A673 (cell line): ENCODE data around the gene METRN. TPM values are rescaled to one million over a fixed set of nuclear protein-coding genes. Genes with fewer than 3 reads are reported as not detected.

Experiments used
- BruUV-seq: library from RNA; stranded (reverse); fragments of 400-500 nt; replicated peaks from 2 replicates; lab custom pipeline; 2021; lab: Mats Ljungman, UMichigan
- CTCF ChIA-PET: fragments of 300-600 bp; sonication (Branson Sonifier 250); formaldehyde crosslinking; loops from one replicate; lab custom pipeline; 2022; ENCODE audit warnings: antibody characterized with exemption; lab: Charles Lee
- POLR2A ChIA-PET: fragments of 300-600 bp; sonication (Branson Sonifier 250); formaldehyde crosslinking; loops from one replicate; lab custom pipeline; 2022; ENCODE audit warnings: antibody characterized with exemption; ENCODE audit not compliant: low non-redundant PET; lab: Charles Lee
- DNase-seq: peaks from one replicate; pipeline ENCODE4 v3.0.0-alpha.2; 2015; ENCODE audit warnings: low spot score
- H3K27ac ChIP-seq: fragments of 200-600 bp; sonication (generic); 2 replicates; pipeline ENCODE4 v1.5.1; 2016; ENCODE audit warnings: mixed run types, low read depth, mild to moderate bottlenecking, mixed read lengths, antibody characterized with exemption, low read length; ENCODE audit not compliant: poor library complexity, severe bottlenecking
- H3K27me3 ChIP-seq: fragments of 200-600 bp; sonication (generic); replicated peaks from 2 replicates; pipeline ENCODE4 v1.6.1; 2017; ENCODE audit warnings: mixed run types, low read depth, mild to moderate bottlenecking, mixed read lengths, antibody characterized with exemption, low read length; ENCODE audit not compliant: insufficient read depth, poor library complexity
- H3K36me3 ChIP-seq: fragments of 200-600 bp; sonication (generic); 2 replicates; pipeline ENCODE4 v1.6.1; 2016; ENCODE audit warnings: mixed run types, mild to moderate bottlenecking, mixed read lengths, antibody characterized with exemption, low read length; ENCODE audit not compliant: insufficient read depth, poor library complexity, severe bottlenecking
- H3K4me1 ChIP-seq: fragments of 200-600 bp; sonication (generic); 2 replicates; pipeline ENCODE4 v1.6.1; 2017; ENCODE audit warnings: mixed run types, mild to moderate bottlenecking, mixed read lengths, antibody characterized with exemption, low read length; ENCODE audit not compliant: insufficient read depth, poor library complexity, severe bottlenecking
- H3K4me3 ChIP-seq: fragments of 200-600 bp; sonication (generic); 2 replicates; pipeline ENCODE4 v1.5.1; 2016; ENCODE audit warnings: low read depth, mixed run types, mild to moderate bottlenecking, mixed read lengths, low read length; ENCODE audit not compliant: poor library complexity, severe bottlenecking
- H3K9me3 ChIP-seq: fragments of 200-600 bp; sonication (generic); 2 replicates; pipeline ENCODE4 v1.6.1; 2016; ENCODE audit warnings: mixed run types, low read depth, mild to moderate bottlenecking, mixed read lengths, antibody characterized with exemption, low read length; ENCODE audit not compliant: poor library complexity, severe bottlenecking
- EZH2 ChIP-seq: fragments of 200-600 bp; sonication (generic); IDR thresholded peaks from 2 replicates; pipeline ENCODE4 v1.6.1; 2017; ENCODE audit warnings: borderline replicate concordance, low read depth, mild to moderate bottlenecking, mixed read lengths, antibody characterized with exemption, low read length; ENCODE audit not compliant: poor library complexity, severe bottlenecking
- intact Hi-C: fragments of 100-400 bp; cut with micrococcal nuclease; formaldehyde crosslinking; loops from one replicate; pipeline ENCODE4 v1.10.0; 2022; ENCODE audit not compliant: unreplicated experiment
- total RNA-seq: library from RNA; stranded (reverse); gene quantifications from 2 replicates; pipeline ENCODE4 v1.2.3, GENCODE V29; 2021
- TF ChIP-seq, protein P1 (sequence below): fragments of 300-800, 200-600 bp; sonication (generic); conservative IDR thresholded peaks from 2 replicates; pipeline ENCODE4 v1.5.1; 2017; ENCODE audit warnings: low read depth, mild to moderate bottlenecking, antibody characterized with exemption, low read length, moderate library complexity, mixed read lengths

METRN gene
- total RNA-seq, 1 experiment from 2014 or later: 0.86 TPM

DNA sequence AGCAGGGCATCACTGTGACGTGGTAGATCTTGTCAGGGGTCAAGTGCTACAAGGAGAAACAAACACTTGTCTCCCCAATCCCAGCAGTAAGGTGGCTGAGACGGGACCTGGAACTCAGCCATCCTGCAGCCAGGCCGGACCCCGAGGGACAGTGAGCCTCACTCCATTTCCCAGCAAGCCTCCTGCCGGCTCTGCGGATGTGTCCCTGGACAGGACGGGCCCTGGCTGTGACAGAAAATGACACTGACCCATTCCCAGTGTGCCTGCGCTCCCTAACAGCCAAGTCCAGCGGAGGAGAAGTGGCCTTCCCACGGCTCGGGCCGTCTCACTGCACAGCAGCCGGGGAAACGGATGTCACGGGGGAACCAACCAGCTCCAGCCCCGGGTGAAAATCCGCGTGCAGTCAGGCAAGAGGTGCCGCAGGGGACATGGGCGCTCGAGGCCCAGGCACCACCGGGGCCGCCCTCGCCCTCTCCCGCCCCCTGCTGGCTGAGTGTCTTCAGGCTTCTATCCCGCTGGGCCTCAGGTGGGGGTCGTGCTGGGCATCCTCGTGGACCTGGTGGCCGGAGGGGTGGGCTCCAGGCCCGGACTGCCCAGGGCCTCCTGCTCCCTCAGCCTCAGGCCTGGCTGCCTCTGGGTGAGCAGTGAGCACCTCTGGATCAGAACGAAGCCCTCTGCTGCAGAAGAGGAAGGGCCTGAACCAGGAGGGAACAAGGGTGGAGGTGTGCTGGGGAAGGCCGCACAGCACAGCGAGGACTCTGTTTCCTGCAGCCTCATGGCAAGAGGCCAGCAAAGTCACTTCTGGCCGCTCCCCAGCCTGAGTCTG is 18.7 kb downstream of the METRN start:
- POLR2A ChIA-PET: no interaction called here
- intact Hi-C loops: no loop called here

DNA sequence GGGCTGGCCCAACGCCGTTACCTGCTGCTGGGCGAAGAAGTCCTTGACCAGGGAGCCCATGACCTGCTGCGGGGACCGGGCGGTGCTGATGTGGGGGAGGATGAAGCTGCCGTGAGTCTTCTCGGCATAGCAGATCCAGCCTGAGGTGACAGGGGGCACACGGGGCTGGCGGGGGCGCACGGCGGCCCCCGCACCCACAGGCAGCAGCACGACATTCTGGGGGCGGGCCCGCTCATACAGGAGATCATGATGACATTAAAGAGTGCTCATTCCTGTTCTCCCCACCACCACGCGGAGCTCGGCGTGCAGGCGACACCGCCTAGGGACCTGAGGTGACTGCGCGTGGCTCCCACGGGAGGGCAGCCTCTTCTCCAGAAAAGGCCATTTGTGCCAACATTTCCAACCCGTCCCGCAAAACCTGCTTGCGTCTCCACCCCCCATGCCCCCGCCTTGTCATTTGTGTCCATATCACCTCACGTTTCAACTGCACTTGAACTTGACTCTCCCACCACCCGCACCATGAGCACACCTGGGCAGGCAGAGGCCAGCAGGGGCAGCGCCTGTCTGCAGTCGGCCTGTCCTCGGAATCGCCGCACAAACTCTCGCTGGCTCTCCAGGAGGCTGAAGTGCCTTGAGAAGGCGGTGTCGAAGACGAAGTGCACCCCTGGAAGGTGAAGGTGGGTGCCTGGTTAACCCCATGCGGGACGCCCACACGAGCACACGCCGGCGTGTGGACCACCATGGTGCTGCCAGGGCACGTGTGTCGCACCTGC is 19.5 kb downstream of the METRN start:
- peaks cover 18% of the 10 kb centered on the region for H3K36me3 ChIP-seq
- H3K9me3 ChIP-seq: no peaks in the 10 kb centered on the region
- ChIA-PET CTCF (no interaction called here), POLR2A (no interaction called here)
- no peaks in the 10 kb centered on the region for H3K27me3 ChIP-seq
- no peak overlapping the region for H3K27ac ChIP-seq
- H3K4me1 ChIP-seq: no peaks in the 10 kb centered on the region
- BruUV-seq: no TSS peak
- no peak overlapping the region for H3K4me3 ChIP-seq
- DNase-seq: no peak
- TF ChIP-seq, protein P1, sequence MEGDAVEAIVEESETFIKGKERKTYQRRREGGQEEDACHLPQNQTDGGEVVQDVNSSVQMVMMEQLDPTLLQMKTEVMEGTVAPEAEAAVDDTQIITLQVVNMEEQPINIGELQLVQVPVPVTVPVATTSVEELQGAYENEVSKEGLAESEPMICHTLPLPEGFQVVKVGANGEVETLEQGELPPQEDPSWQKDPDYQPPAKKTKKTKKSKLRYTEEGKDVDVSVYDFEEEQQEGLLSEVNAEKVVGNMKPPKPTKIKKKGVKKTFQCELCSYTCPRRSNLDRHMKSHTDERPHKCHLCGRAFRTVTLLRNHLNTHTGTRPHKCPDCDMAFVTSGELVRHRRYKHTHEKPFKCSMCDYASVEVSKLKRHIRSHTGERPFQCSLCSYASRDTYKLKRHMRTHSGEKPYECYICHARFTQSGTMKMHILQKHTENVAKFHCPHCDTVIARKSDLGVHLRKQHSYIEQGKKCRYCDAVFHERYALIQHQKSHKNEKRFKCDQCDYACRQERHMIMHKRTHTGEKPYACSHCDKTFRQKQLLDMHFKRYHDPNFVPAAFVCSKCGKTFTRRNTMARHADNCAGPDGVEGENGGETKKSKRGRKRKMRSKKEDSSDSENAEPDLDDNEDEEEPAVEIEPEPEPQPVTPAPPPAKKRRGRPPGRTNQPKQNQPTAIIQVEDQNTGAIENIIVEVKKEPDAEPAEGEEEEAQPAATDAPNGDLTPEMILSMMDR: no peak
- no peak for TF ChIP-seq EZH2
- intact Hi-C loops: no loop called here

More for the DNA sequence above, 18.7 kb downstream of the METRN start:
- TF ChIP-seq, protein P1: no peak
- no peak for TF ChIP-seq EZH2
- no peaks in the 10 kb centered on the region for H3K27me3 ChIP-seq
- CTCF ChIA-PET: no interaction called here
- BruUV-seq: no TSS peak
- peaks cover 18% of the 10 kb centered on the region for H3K36me3 ChIP-seq
- no peak overlapping the region for H3K27ac ChIP-seq
- DNase-seq: no peak
- no peaks in the 10 kb centered on the region for H3K9me3 ChIP-seq
- no peak overlapping the region for H3K4me3 ChIP-seq
- H3K4me1 ChIP-seq: peaks cover under 1% of the 10 kb centered on the region

DNA sequence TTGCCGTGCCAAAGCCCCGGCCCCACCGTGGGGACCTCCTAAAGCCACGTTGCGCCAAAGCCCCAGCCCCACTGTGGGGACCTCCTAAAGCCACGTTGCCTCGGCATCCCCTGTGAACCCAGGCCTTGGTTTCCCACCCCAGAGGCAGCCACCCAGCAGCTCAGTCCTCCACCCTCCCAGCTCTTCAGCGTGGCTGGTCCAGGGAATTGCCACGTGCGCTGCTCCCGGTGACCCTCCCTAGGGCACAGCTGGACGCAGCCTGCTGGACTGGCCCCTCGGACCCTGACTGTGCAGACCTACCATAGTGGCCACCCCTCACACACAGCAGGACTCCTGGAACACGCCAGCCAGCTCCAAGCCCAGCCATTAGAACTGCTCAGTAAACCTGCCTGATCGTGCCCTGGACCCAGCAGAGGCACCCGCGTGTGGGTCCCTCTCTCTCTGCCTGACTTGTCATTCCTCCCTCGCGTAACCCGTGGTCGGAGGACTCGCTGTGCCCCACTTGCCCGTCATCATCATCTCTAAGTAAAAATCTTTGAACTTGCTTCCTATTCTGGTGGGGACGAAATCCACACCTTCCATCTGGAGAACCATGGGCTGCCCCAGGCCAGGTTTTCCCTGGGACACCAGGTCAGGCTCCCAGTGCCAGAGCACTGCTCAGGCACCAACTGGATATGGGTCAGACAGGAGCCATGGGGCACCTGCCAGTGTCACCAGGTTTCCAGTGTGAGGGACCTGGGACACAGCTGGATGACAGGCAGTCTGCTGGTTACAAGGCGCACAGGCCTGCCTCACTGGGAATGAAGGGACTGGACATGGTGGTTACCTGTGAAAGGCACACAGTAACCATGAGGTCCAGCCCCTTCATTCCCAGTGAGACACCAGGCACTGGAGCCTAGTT is 20.3 kb downstream of the METRN start:
- ChIA-PET CTCF (no interaction called here), POLR2A (no interaction called here)
- no peak for DNase-seq
- Histone ChIP-seq H3K4me3 (no peak overlapping the region), H3K27ac (no peak overlapping the region), H3K36me3 (peaks cover 18% of the 10 kb centered on the region), H3K9me3 (no peaks in the 10 kb centered on the region), H3K4me1 (peaks cover 5% of the 10 kb centered on the region), H3K27me3 (no peaks in the 10 kb centered on the region)
- intact Hi-C loops: no loop called here
- TF ChIP-seq EZH2: no peak
- TF ChIP-seq, protein P1: no peak
- BruUV-seq: no TSS peak
